B cell (primary cell): ENCODE results near the gene LIMCH1. TPM values are rescaled to one million over a fixed set of nuclear protein-coding genes. Genes with fewer than 3 reads are reported as not detected.

Experiments
- ATAC-seq: fragments of 200-7000 bp; cut with Tn5 transposase; one replicate; pipeline ENCODE4 v1.10.0; 2021; ENCODE audit warnings: low read depth, mild to moderate bottlenecking, moderate number of reproducible peaks, moderate library complexity
- CTCF ChIA-PET: fragments of 350-600 bp; sonication (Branson Sonifier 250); formaldehyde crosslinking; loops from one replicate; lab custom pipeline; 2021; ENCODE audit warnings: antibody characterized with exemption, inconsistent platforms; lab: Charles Lee
- POLR2A ChIA-PET: fragments of 350-600 bp; sonication (Branson Sonifier 250); formaldehyde crosslinking; loops from one replicate; lab custom pipeline; 2021; ENCODE audit warnings: antibody characterized with exemption; lab: Charles Lee
- DNase-seq: peaks from one replicate; pipeline ENCODE4 v3.0.0; 2013
- H2AFZ ChIP-seq: 2 replicates; pipeline ENCODE4 v1.6.1; 2012; ENCODE audit warnings: mild to moderate bottlenecking, low read depth, low read length; ENCODE audit not compliant: insufficient read depth, poor library complexity, severe bottlenecking
- H3K27ac ChIP-seq, 2 donors: 1 replicate in 1 of 2; 2 replicates in 1 of 2; pipeline ENCODE4 v1.5.1; 2012 to 2013; ENCODE audit warnings: low read length in 2 of 2, mild to moderate bottlenecking in 2 of 2, moderate library complexity in 1 of 2
- H3K27me3 ChIP-seq, 4 experiments: fragments of 200-600 bp in 1 of 4; sonication (generic) in 1 of 4; replicated peaks in 1 of 4; 1 replicate in 2 of 4; 2 replicates in 2 of 4; pipeline versions ENCODE4 v1.6.1 to v1.7.0; 2013 to 2016; ENCODE audit warnings: low read length in 3 of 4, mild to moderate bottlenecking in 2 of 4, mixed read lengths in 1 of 4, moderate library complexity in 1 of 4; ENCODE audit not compliant: insufficient read depth in 4 of 4, control insufficient read depth in 3 of 4; ENCODE audit errors: control extremely low read depth in 1 of 4
- H3K36me3 ChIP-seq, 2 experiments: replicated peaks in 1 of 2; 1 replicate in 1 of 2; 2 replicates in 1 of 2; pipeline versions ENCODE4 v1.6.1 to v1.7.1; 2013; ENCODE audit warnings: low read length in 1 of 2; ENCODE audit not compliant: insufficient read depth in 2 of 2, control insufficient read depth in 1 of 2; ENCODE audit errors: control extremely low read depth in 1 of 2, extremely low read depth in 1 of 2
- H3K4me1 ChIP-seq, 2 donors: fragments of 200-600 bp in 1 of 2; sonication (generic) in 1 of 2; 1 replicate in 1 of 2; 2 replicates in 1 of 2; pipeline versions ENCODE4 v1.5.1 to v1.6.1; 2013 to 2017; ENCODE audit warnings: low read length in 2 of 2; ENCODE audit not compliant: control insufficient read depth in 2 of 2, insufficient read depth in 2 of 2
- H3K4me2 ChIP-seq: replicated peaks from 2 replicates; pipeline ENCODE3; 2012; ENCODE audit warnings: mild to moderate bottlenecking, low read depth, low read length; ENCODE audit not compliant: poor library complexity, severe bottlenecking
- H3K4me3 ChIP-seq, 5 experiments: fragments of 200-600 bp in 1 of 5; sonication (generic) in 1 of 5; 1 replicate in 3 of 5; 2 replicates in 2 of 5; pipeline versions ENCODE4 v1.5.1 to v1.7.0; 2011 to 2016; ENCODE audit warnings: low read length in 4 of 5, mild to moderate bottlenecking in 4 of 5, low read depth in 2 of 5, control low read depth in 1 of 5, moderate library complexity in 1 of 5; ENCODE audit not compliant: insufficient read depth in 1 of 5; ENCODE audit errors: control extremely low read depth in 1 of 5, extremely low read depth in 1 of 5
- H3K79me2 ChIP-seq: fragments of 200-600 bp; sonication (generic); one replicate; pipeline ENCODE4 v1.6.0; 2016; ENCODE audit warnings: low read length; ENCODE audit not compliant: control insufficient read depth, insufficient read depth
- H3K9ac ChIP-seq: fragments of 200-600 bp; sonication (generic); 2 replicates; pipeline ENCODE4 v1.6.1; 2017; ENCODE audit warnings: mild to moderate bottlenecking, low read length, moderate library complexity
- H3K9me3 ChIP-seq, 3 donors: one replicate each; pipeline versions ENCODE4 v1.6.1 to v1.7.1; 2013; ENCODE audit warnings: low read length in 2 of 3; ENCODE audit not compliant: control insufficient read depth in 2 of 3, insufficient read depth in 1 of 3; ENCODE audit errors: control extremely low read depth in 1 of 3
- H4K20me1 ChIP-seq: 2 replicates; pipeline ENCODE4 v1.6.0; 2012; ENCODE audit warnings: mild to moderate bottlenecking, low read length; ENCODE audit not compliant: insufficient read depth, control insufficient read depth, poor library complexity, severe bottlenecking
- H3K27ac Mint-ChIP-seq: one replicate; pipeline ENCODE4 v1.8.0; 2021; ENCODE audit warnings: mixed read lengths
- H3K27me3 Mint-ChIP-seq: one replicate; pipeline ENCODE4 v1.8.0; 2021; ENCODE audit warnings: mixed read lengths
- H3K4me1 Mint-ChIP-seq: one replicate; pipeline ENCODE4 v1.8.0; 2021; ENCODE audit warnings: mixed read lengths
- H3K4me3 Mint-ChIP-seq: one replicate; pipeline ENCODE4 v1.8.0; 2021; ENCODE audit warnings: mixed read lengths
- H3K9me3 Mint-ChIP-seq: one replicate; pipeline ENCODE4 v1.8.0; 2022; ENCODE audit warnings: mixed read lengths; ENCODE audit not compliant: insufficient read depth
- EZH2 ChIP-seq: IDR thresholded peaks from 2 replicates; pipeline ENCODE4 v1.6.1; 2012; ENCODE audit warnings: borderline replicate concordance, low read depth, mild to moderate bottlenecking, moderate library complexity, low read length; ENCODE audit not compliant: insufficient read depth, poor library complexity, severe bottlenecking
- WGBS: methylation state at CpG from one replicate; pipeline ENCODE4 v1.1.5; 2013; ENCODE audit warnings: missing lambda C conversion rate; ENCODE audit not compliant: insufficient coverage; 5-methylcytosine and 5-hydroxymethylcytosine counted together
- intact Hi-C: fragments of 100-400 bp; cut with micrococcal nuclease; formaldehyde crosslinking; loops from one replicate; pipeline ENCODE4 v1.10.0; 2022
- polyA plus RNA-seq: library from polyadenylated mRNA; depleted of rRNA; stranded (reverse); fragments of >200 nt; gene quantifications from 2 replicates; pipeline ENCODE4 v1.2.3, GENCODE V29; 2012
- total RNA-seq, 2 donors: library from RNA; stranded (reverse); fragments of 120-200 nt in 1 of 2; gene quantifications; 1 replicate in 1 of 2; 2 replicates in 1 of 2; pipeline versions ENCODE4 v1.2.3 to v1.2.4, GENCODE V29; 2013 to 2022
- TF ChIP-seq, protein P1 (sequence below): fragments of 200-600 bp; IDR thresholded peaks from one replicate; pipeline ENCODE4 v1.8.0; 2022; ENCODE audit warnings: antibody characterized with exemption, mild to moderate bottlenecking

Gene LIMCH1
- total and polyA plus RNA-seq, 2 donors (not counting 1 experiment from before 2014, with no cell fraction given): not detected

DNA sequence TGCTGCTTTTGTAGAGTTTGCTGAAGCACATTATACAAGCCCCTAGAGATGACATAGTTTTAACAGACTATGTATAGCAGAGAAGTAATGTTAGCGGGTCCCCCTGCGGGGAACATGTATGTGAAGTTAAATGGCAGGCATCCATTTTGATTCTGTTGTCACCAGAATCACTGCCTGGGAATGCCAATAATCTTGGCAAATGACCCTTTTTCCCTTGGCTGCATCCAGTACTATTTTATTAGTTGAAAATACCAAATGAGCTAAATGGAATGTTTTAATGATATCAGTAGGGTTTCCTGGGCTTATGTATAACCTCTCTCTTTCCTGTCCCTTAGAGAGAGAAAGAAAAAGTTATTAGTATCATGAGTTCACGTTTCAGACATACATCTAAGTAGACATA is 93.6 kb downstream of the LIMCH1 start:
- Mint-ChIP-seq H3K4me1 (no peaks in the 10 kb centered on the region), H3K4me3 (no peak overlapping the region), H3K27me3 (peaks cover 3% of the 10 kb centered on the region), H3K9me3 (no peaks in the 10 kb centered on the region), H3K27ac (no peak overlapping the region)
- intact Hi-C loops: no loop called here
- no peak overlapping the region for H3K9ac ChIP-seq
- no peak overlapping the region for H2AFZ ChIP-seq
- H3K4me3 ChIP-seq: no peak overlapping the region
- H3K9me3 ChIP-seq: no peaks in the 10 kb centered on the region
- POLR2A ChIA-PET: no interaction called here
- H3K79me2 ChIP-seq: no peaks in the 10 kb centered on the region
- no peak for TF ChIP-seq EZH2
- TF ChIP-seq, protein P1, sequence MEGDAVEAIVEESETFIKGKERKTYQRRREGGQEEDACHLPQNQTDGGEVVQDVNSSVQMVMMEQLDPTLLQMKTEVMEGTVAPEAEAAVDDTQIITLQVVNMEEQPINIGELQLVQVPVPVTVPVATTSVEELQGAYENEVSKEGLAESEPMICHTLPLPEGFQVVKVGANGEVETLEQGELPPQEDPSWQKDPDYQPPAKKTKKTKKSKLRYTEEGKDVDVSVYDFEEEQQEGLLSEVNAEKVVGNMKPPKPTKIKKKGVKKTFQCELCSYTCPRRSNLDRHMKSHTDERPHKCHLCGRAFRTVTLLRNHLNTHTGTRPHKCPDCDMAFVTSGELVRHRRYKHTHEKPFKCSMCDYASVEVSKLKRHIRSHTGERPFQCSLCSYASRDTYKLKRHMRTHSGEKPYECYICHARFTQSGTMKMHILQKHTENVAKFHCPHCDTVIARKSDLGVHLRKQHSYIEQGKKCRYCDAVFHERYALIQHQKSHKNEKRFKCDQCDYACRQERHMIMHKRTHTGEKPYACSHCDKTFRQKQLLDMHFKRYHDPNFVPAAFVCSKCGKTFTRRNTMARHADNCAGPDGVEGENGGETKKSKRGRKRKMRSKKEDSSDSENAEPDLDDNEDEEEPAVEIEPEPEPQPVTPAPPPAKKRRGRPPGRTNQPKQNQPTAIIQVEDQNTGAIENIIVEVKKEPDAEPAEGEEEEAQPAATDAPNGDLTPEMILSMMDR: no peak
- H3K4me1 ChIP-seq: no peaks in the 10 kb centered on the region
- no peak for DNase-seq
- no peak overlapping the region for H3K4me2 ChIP-seq
- H4K20me1 ChIP-seq: no peaks in the 10 kb centered on the region
- no peak overlapping the region for H3K27ac ChIP-seq
- no CpG with 5 or more reads among the region's 3 CpGs for WGBS
- CTCF ChIA-PET: no interaction called here
- H3K36me3 ChIP-seq: no peaks in the 10 kb centered on the region
- ATAC-seq: no peak
- no peaks in the 10 kb centered on the region for H3K27me3 ChIP-seq

- H3K9ac ChIP-seq: no peak overlapping the region
- no peak overlapping the region for H2AFZ ChIP-seq
- H3K36me3 ChIP-seq: no peaks in the 10 kb centered on the region
- ATAC-seq: no peak
- WGBS: 92% methylated on average over 9 of the region's 11 CpGs
- Mint-ChIP-seq H3K9me3 (no peaks in the 10 kb centered on the region), H3K27me3 (peaks cover 4% of the 10 kb centered on the region), H3K27ac (no peak overlapping the region), H3K4me1 (no peaks in the 10 kb centered on the region), H3K4me3 (no peak overlapping the region)
- CTCF ChIA-PET: no interaction called here
- H3K4me1 ChIP-seq: no peaks in the 10 kb centered on the region
- no peak overlapping the region for H3K4me2 ChIP-seq
- no peak overlapping the region for H3K27ac ChIP-seq
- intact Hi-C loops: no loop called here
- no peaks in the 10 kb centered on the region for H4K20me1 ChIP-seq
- no peak overlapping the region for H3K4me3 ChIP-seq
- H3K9me3 ChIP-seq: no peaks in the 10 kb centered on the region
- POLR2A ChIA-PET: no interaction called here
- H3K79me2 ChIP-seq: no peaks in the 10 kb centered on the region
- no peak for DNase-seq
- H3K27me3 ChIP-seq: no peaks in the 10 kb centered on the region
- TF ChIP-seq, protein P1: no peak
- TF ChIP-seq EZH2: no peak
Observed at GRCh38 chr4:41632481-41633073, 94.6 kb downstream of the LIMCH1 start.
